Cardiac fibroblast (primary cell): ENCODE results near the gene ADAMTS2.
A peak's percentile ranks its signal among the peaks of the same experiment; 100 is the strongest.

Experiments
- DNase-seq, 2 donors: peaks; one replicate each; pipeline versions ENCODE4 v3.0.0 to v3.0.0-alpha.2; 2010; ENCODE audit warnings: low read depth in 2 of 2
- H3K4me3 ChIP-seq, 2 donors: replicated peaks in 1 of 2; 1 replicate in 1 of 2; 2 replicates in 1 of 2; pipeline ENCODE4 v1.5.1; 2011; ENCODE audit warnings: low read depth in 2 of 2, low read length in 2 of 2, mild to moderate bottlenecking in 2 of 2, moderate library complexity in 1 of 2
- CTCF ChIP-seq: IDR thresholded peaks from one replicate; pipeline ENCODE4 v1.5.1; 2011; ENCODE audit warnings: low read depth, mild to moderate bottlenecking, low read length, inconsistent platforms

Gene ADAMTS2

GRCh38 chr5:179301796-179302195, 43.5 kb downstream of the ADAMTS2 start:
- peak in 1 of 2 donors; percentile 52 for DNase-seq
- no peak for TF ChIP-seq CTCF
- no peak overlapping the region for H3K4me3 ChIP-seq

- no peak overlapping the region for H3K4me3 ChIP-seq
- no peak for TF ChIP-seq CTCF
- DNase-seq, result no peak
These were observed 43.9 kb downstream of the ADAMTS2 start for GRCh38 chr5:179301376-179301775.

GRCh38 chr5:179300581-179301180, 44.6 kb downstream of the ADAMTS2 start:
- DNase-seq, result peak in 1 of 2 donors; percentile 51
- no peak for TF ChIP-seq CTCF
- H3K4me3 ChIP-seq, result no peak overlapping the region

DNA sequence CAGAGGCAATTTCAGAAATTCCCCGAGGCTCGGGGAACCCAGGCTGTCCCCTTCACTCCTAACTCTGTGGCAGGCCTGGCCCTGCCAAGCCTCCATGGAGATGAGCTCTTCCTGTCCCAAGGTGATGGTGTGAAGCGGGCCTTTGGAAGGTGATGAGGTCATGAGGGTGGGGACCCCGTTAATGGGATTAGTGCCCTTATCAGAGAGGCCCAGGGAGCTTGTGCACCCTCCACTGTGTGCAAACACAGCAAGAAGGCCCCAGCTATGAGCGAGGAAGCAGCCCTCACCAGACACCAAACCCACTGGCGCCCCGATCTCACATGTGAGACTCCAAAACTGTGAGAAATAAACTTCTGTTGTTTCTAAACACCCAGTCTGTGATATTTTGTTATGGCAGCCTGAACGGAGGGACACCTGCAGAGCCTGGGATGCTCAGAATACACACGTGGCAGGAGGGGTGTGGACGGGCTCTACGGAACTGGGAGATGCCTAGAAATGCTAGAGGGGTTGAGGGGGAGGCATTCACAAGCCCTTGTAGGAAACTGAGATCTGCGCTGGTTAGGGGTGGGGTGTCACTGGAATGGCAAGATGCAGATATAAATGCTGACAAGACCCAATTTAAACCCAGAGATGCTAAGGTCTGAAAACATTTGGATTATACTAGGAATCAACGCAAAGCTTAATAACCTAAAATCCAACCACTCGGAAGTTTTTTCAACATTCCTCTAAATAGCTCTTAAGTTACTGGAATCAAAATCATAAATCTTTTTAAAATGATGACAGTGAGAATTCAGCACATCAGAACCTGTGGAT, 46.9 kb downstream of the ADAMTS2 start:
- TF ChIP-seq CTCF, result no peak
- no peak overlapping the region for H3K4me3 ChIP-seq
- DNase-seq, result no peak

DNA sequence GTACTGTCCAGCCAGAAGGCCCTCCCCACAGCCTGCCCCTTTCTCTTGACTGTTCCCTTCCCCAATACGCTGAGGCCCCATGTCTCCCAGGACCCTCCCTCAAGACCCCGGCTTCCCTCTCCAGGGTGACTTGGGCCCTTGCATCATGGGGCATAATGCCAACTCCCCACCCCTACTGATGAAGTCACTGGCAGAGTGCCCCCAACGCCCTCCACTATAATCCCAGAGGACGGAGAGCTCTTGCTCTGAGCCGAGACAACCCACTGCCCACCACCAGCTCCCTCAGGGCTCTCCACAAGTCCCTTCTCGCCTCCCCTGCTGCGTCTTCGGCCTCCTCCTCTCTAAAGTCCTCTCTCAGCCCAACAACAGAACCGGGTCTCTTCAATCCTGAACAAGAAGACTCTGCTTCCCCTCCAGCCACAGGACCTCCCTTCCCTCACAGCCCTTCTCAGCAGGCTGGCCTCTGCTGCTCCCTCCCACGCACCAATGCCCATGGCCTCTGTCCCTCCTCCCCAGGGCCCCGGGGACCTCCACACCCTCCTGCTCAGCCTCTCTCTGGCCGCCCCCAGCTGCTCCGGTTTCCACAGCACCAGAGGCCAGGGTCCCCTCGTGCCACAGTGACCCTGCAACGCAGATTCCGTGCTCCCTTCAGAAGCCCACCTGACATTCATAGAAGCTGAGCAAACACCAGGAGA, 47.6 kb downstream of the ADAMTS2 start:
- DNase-seq, result no peak
- no peak for TF ChIP-seq CTCF
- H3K4me3 ChIP-seq, result no peak overlapping the region

- no peak overlapping the region for H3K4me3 ChIP-seq
- DNase-seq, result no peak
- TF ChIP-seq CTCF, result no peak
These were observed 48.2 kb downstream of the ADAMTS2 start for GRCh38 chr5:179297026-179297425.
